ENCODE measurements around the gene CDH8.

DNA sequence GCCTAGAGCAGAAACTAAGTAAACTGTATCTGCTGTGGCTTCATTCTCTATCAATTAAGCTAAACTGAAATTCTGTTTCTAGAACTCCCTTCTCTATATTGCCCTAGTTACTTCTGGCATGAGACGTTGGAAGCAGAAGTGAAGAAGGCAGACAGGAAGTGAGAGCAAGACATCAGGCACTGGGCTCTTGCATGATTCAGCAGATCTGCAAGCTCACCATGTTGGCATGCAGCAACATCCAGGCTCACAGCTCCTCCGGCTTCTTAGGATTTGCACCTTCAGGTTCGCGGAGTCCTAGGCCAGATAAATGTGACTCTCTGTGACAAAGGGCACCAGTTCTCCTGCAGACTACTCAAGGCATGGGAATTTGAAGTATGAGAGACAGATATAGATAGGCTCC is 148.3 kb downstream of the CDH8 start:
- TF ChIP-seq, protein P1, sequence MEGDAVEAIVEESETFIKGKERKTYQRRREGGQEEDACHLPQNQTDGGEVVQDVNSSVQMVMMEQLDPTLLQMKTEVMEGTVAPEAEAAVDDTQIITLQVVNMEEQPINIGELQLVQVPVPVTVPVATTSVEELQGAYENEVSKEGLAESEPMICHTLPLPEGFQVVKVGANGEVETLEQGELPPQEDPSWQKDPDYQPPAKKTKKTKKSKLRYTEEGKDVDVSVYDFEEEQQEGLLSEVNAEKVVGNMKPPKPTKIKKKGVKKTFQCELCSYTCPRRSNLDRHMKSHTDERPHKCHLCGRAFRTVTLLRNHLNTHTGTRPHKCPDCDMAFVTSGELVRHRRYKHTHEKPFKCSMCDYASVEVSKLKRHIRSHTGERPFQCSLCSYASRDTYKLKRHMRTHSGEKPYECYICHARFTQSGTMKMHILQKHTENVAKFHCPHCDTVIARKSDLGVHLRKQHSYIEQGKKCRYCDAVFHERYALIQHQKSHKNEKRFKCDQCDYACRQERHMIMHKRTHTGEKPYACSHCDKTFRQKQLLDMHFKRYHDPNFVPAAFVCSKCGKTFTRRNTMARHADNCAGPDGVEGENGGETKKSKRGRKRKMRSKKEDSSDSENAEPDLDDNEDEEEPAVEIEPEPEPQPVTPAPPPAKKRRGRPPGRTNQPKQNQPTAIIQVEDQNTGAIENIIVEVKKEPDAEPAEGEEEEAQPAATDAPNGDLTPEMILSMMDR (IDR thresholded peaks at IDR 0.05) = no peak
- TF ChIP-seq POLR2A (IDR thresholded peaks at IDR 0.05) = no peak
